ENCODE measurements around the gene SPSB3.

The SPSB3 gene

GRCh38 chr16:1769402-1770300 lies 12.7 kb downstream of the SPSB3 start (continued):
- TF ChIP-seq OVOL3 (tag by site-specific recombination; IDR thresholded peaks at IDR 0.05) (no peak), SP2 (tag by site-specific recombination; IDR thresholded peaks at IDR 0.05) (no peak), ZNF26 (tag by site-specific recombination; IDR thresholded peaks at IDR 0.05) (no peak), ZNF221 (tag by site-specific recombination; IDR thresholded peaks at IDR 0.05; ENCODE audit: borderline replicate concordance) (no peak), MZF1 (tag by site-specific recombination; IDR thresholded peaks at IDR 0.05; ENCODE audit: borderline replicate concordance) (no peak), AEBP2 (tag by site-specific recombination; IDR thresholded peaks at IDR 0.05; ENCODE audit: borderline replicate concordance) (no peak), ZNF394 (tag by site-specific recombination; IDR thresholded peaks at IDR 0.05; ENCODE audit: borderline replicate concordance) (no peak), ZFHX2 (tag by site-specific recombination; conservative IDR thresholded peaks at IDR 0.05) (no peak), PATZ1 (tag by site-specific recombination; IDR thresholded peaks at IDR 0.05) (peak; percentile 40; the same call in 1 of the 2 replicates), ZNF354C (tag by site-specific recombination; IDR thresholded peaks at IDR 0.05; ENCODE audit: borderline replicate concordance, low read depth) (no peak), PBX3 (CRISPR knock-in tag; IDR thresholded peaks at IDR 0.05) (no peak), ZNF19 (tag by site-specific recombination; IDR thresholded peaks at IDR 0.05; ENCODE audit: low read depth) (no peak), ZNF670 (tag by site-specific recombination; IDR thresholded peaks at IDR 0.05; ENCODE audit: low read depth) (no peak), KLF1 (tag by site-specific recombination; IDR thresholded peaks at IDR 0.05) (no peak), ZSCAN23 (tag by site-specific recombination; IDR thresholded peaks at IDR 0.05) (no peak), ZFP69B (tag by site-specific recombination; IDR thresholded peaks at IDR 0.05) (0 out of 2 replicates have a peak, but pooled peaks have one; percentile 12), ZNF654 (tag by site-specific recombination; IDR thresholded peaks at IDR 0.05; ENCODE audit: low read depth) (no peak)

GRCh38 chr16:1768767-1769401 lies 13.5 kb downstream of the SPSB3 start:
- H3K36me3 ChIP-seq (ENCODE audit: control insufficient read depth in 2 of 2, insufficient read depth in 1 of 2, low read length in 2 of 2): peaks cover 0 to 77% of the 10 kb centered on the region in 2 experiments; a peak in 1 of 3 replicates
- POLR2A ChIA-PET: interaction anchor here (0.5 to 6.0 kb wide), 4 partner anchors 12 to 91 kb away, joined by 3 to 113 read pairs (median 8); partner anchors contain the start of genes JPT2, MAPK8IP3, NUBP2 and SPSB3
- no peaks in the 10 kb centered on the region for H3K9me3 ChIP-seq (ENCODE audit: control insufficient read depth, insufficient read depth, low read depth, low read length)
- TF ChIP-seq ZIC2 (tag by site-specific recombination; IDR thresholded peaks at IDR 0.05) (peak; percentile 61), ZBTB20 (tag by site-specific recombination; IDR thresholded peaks at IDR 0.05) (peak; percentile 50; the same call in 1 of the 2 replicates), IKZF3 (tag by site-specific recombination; IDR thresholded peaks at IDR 0.05) (0 out of 2 replicates have a peak, but pooled peaks have one; percentile 7), ZNF660 (tag by site-specific recombination; IDR thresholded peaks at IDR 0.05) (no peak), PATZ1 (tag by site-specific recombination; IDR thresholded peaks at IDR 0.05) (0 out of 2 replicates have a peak, but pooled peaks have one; percentile 42), ZFP3 (tag by site-specific recombination; IDR thresholded peaks at IDR 0.05; ENCODE audit: low read depth) (no peak), ZNF664 (tag by site-specific recombination; IDR thresholded peaks at IDR 0.05) (no peak), ZNF692 (tag by site-specific recombination; IDR thresholded peaks at IDR 0.05) (peak; percentile 96), ZNF324 (tag by site-specific recombination; IDR thresholded peaks at IDR 0.05) (no peak)

More at GRCh38 chr16:1768767-1769401, 13.5 kb downstream of the SPSB3 start:
- CTCF ChIA-PET: no interaction called here
- Histone ChIP-seq H3K27ac (ENCODE audit: extremely low read depth, low read depth, low read length) (peak overlapping the region; percentile 94), H3K4me1 (ENCODE audit: control insufficient read depth, insufficient read depth, low read length) (peaks cover 3% of the 10 kb centered on the region; the same call in 1 of the 2 replicates), H3K4me3 (ENCODE audit: low read depth, low read length) (no peak overlapping the region)
